Measurements from ENCODE around the gene MCF2L2. TPM values are rescaled to one million over a fixed set of nuclear protein-coding genes. Genes with fewer than 3 reads are reported as not detected.
A peak's percentile ranks its signal among the peaks of the same experiment; 100 is the strongest.

The MCF2L2 gene
- total and polyA plus RNA-seq, 2 of the 13 experiments (the other 11 are each of a cell fraction or from before 2014, with no cell fraction given): not detected

DNA sequence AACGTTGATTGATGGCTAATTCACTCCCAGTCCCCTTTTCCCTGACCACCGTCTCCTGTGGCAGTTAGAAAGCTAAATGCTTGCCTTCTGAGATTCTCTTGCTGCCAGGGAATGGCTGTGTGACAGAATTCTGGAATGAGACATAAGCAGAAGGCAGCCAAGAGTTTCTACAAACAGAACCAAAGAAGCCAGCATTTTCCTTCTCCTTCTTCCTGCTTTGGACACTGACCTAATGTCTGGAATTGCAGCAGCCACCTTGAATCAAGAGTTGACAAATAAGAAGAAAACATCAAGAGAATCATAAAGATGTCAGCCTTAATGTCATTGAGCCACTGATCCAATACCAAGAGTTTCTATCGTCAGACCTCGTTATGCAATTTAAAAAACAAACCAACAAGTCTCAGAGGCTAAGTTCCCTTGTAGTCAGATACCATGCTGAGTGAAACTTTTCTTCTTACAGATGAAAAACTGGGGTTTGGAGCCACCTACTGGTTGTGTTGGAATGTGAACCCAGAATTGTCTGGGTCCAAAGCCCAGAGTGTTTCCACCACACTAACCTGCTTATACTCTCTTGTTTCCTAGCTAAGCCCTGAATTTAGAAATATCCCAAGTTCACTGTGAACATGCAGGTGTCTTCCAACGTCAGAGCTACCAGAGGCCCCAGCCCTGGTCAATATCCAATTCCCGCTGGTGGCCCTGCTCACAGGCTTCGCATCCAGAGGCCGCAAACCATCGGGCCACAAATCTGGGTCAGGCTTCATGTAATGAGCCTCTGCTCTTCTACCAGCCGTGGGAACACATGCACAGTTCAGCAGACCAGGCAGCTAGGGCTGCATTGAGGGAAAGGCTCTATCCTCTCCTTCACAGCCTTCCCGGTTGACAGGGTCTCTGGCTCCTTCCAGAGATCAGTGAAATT lies 42.5 kb downstream of the MCF2L2 start:
- no peak overlapping the region for H3K4me3 ChIP-seq (replicated peaks in 1 of 3; ENCODE audit: insufficient read depth in 1 of 3, low read depth in 2 of 3, low read length in 3 of 3)
- ATAC-seq: peak; percentile 92
- in situ Hi-C loops (cut with HindIII; ENCODE audit: extremely low pct_ligation_motif_present, low pct_unique_long_range_greater_than_20kb): loop anchor here (5.0 kb wide), 2 partner anchors 204 to 264 kb away; no protein-coding TSS in a partner anchor
- H3K27me3 ChIP-seq (ENCODE audit: control insufficient read depth in 1 of 2, insufficient read depth in 2 of 2, low read length in 2 of 2): no peaks in the 10 kb centered on the region
- H3K27ac ChIP-seq (ENCODE audit: extremely low read length, insufficient read depth, low read length): no peak overlapping the region
- intact Hi-C loops (cut with micrococcal nuclease; ENCODE audit: unreplicated experiment): loop anchor here (1.0 to 10.0 kb wide), 3 partner anchors 264 to 671 kb away; no protein-coding TSS in a partner anchor
- DNase-seq (ENCODE audit: low spot score): peak; percentile 47
- H3K9ac ChIP-seq (ENCODE audit: insufficient read depth, low read depth, low read length): no peak overlapping the region
- FAIRE-seq: peak; percentile 85
- no peaks in the 10 kb centered on the region for H3K4me1 ChIP-seq (ENCODE audit: insufficient read depth, low read length)
- no peak overlapping the region for H2AFZ ChIP-seq (ENCODE audit: low read length)
- no peak overlapping the region for H3K4me2 ChIP-seq (ENCODE audit: low read depth, low read length)
- 35% methylated on average over 11 of the region's 11 CpGs for WGBS (ENCODE audit: low lambda C conversion rate)
- BruUV-seq (replicated peaks): no TSS peak
- no peaks in the 10 kb centered on the region for H3K9me3 ChIP-seq (ENCODE audit: low read length)
- H3K79me2 ChIP-seq (ENCODE audit: insufficient read depth, low read length): no peaks in the 10 kb centered on the region
- no peaks in the 10 kb centered on the region for H4K20me1 ChIP-seq (ENCODE audit: insufficient read depth, low read length)
- H3K36me3 ChIP-seq (replicated peaks in 1 of 2; ENCODE audit: control insufficient read depth in 1 of 2, insufficient read depth in 2 of 2, low read length in 2 of 2): no peaks in the 10 kb centered on the region
- POLR2A ChIA-PET: no interaction called here
- CTCF ChIA-PET (ENCODE audit: low intra/inter-chr PET ratio, low total read pairs): interaction anchor here (1.9 to 3.1 kb wide), 2 partner anchors 201 to 263 kb away, joined by 12 to 34 read pairs; no protein-coding TSS in a partner anchor
- no peak for TF ChIP-seq MAF1 (CRISPR knock-in tag; IDR thresholded peaks at IDR 0.05; ENCODE audit: borderline replicate concordance)
- no peak for TF ChIP-seq SKI (IDR thresholded peaks at IDR 0.05; ENCODE audit: partially characterized antibody)
- TF ChIP-seq ZNF354B (CRISPR knock-in tag; IDR thresholded peaks at IDR 0.05): no peak
- TF ChIP-seq HOXD1 (CRISPR knock-in tag; IDR thresholded peaks at IDR 0.05): no peak
- no peak for TF ChIP-seq ZNF17 (CRISPR knock-in tag; IDR thresholded peaks at IDR 0.05)
- TF ChIP-seq GATAD1 (CRISPR knock-in tag; IDR thresholded peaks at IDR 0.05): no peak
- no peak for TF ChIP-seq ZNF691 (CRISPR knock-in tag; IDR thresholded peaks at IDR 0.05; ENCODE audit: borderline replicate concordance, low read depth)
- TF ChIP-seq, protein P1, sequence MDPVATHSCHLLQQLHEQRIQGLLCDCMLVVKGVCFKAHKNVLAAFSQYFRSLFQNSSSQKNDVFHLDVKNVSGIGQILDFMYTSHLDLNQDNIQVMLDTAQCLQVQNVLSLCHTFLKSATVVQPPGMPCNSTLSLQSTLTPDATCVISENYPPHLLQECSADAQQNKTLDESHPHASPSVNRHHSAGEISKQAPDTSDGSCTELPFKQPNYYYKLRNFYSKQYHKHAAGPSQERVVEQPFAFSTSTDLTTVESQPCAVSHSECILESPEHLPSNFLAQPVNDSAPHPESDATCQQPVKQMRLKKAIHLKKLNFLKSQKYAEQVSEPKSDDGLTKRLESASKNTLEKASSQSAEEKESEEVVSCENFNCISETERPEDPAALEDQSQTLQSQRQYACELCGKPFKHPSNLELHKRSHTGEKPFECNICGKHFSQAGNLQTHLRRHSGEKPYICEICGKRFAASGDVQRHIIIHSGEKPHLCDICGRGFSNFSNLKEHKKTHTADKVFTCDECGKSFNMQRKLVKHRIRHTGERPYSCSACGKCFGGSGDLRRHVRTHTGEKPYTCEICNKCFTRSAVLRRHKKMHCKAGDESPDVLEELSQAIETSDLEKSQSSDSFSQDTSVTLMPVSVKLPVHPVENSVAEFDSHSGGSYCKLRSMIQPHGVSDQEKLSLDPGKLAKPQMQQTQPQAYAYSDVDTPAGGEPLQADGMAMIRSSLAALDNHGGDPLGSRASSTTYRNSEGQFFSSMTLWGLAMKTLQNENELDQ (CRISPR knock-in tag; IDR thresholded peaks at IDR 0.05; ENCODE audit: borderline replicate concordance): no peak
- no peak for TF ChIP-seq ZNF503 (CRISPR knock-in tag; IDR thresholded peaks at IDR 0.05)
- TF ChIP-seq STAG1 (CRISPR knock-in tag; IDR thresholded peaks at IDR 0.05): peak; percentile 84
- TF ChIP-seq ATF7-NPFF (CRISPR knock-in tag; IDR thresholded peaks at IDR 0.05; ENCODE audit: low read depth): no peak
- TF ChIP-seq NFATC3 (CRISPR knock-in tag; IDR thresholded peaks at IDR 0.05): no peak
- TF ChIP-seq, protein P2, sequence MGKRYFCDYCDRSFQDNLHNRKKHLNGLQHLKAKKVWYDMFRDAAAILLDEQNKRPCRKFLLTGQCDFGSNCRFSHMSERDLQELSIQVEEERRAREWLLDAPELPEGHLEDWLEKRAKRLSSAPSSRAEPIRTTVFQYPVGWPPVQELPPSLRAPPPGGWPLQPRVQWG (CRISPR knock-in tag; IDR thresholded peaks at IDR 0.05; ENCODE audit: borderline replicate concordance, low read depth): no peak
- TF ChIP-seq RBM22 (optimal IDR thresholded peaks at IDR 0.05; ENCODE audit: low read length): no peak
- TF ChIP-seq NFIB (CRISPR knock-in tag; IDR thresholded peaks at IDR 0.05; ENCODE audit: borderline replicate concordance): no peak
- TF ChIP-seq ZFX (CRISPR knock-in tag; IDR thresholded peaks at IDR 0.05; ENCODE audit: low read depth): 0 out of 2 replicates have a peak, but pooled peaks have one; percentile 19
- peak; percentile 90 for TF ChIP-seq SMC3 (IDR thresholded peaks at IDR 0.05; ENCODE audit: low read length)
- TF ChIP-seq ZNF232 (CRISPR knock-in tag; IDR thresholded peaks at IDR 0.05; ENCODE audit: borderline replicate concordance): no peak
- no peak for TF ChIP-seq TGIF2 (CRISPR knock-in tag; IDR thresholded peaks at IDR 0.05)

Data from HepG2 (cell line).